Adrenal gland (tissue), 5 donors: ENCODE data around the gene TP53BP2.

ENCODE experiments used
- POLR2A ChIP-seq, 2 donors: fragments of 450-650 bp; IDR thresholded peaks; one replicate each; pipeline ENCODE4 v1.6.1; 2017; ENCODE audit warnings: antibody characterized with exemption in 2 of 2, mild to moderate bottlenecking in 2 of 2, moderate library complexity in 1 of 2
- TF ChIP-seq, protein P1 (sequence below), 6 experiments: fragments of 450-650 bp in 4 of 6; fragments of 200-600 bp in 2 of 6; sonication (generic) in 1 of 6; IDR thresholded peaks; 1 replicate in 5 of 6; 2 replicates in 1 of 6; pipeline versions ENCODE4 v1.5.1 to v1.8.0; 2016 to 2021; ENCODE audit warnings: antibody characterized with exemption in 6 of 6, mild to moderate bottlenecking in 2 of 6, moderate library complexity in 1 of 6
- donor health status: DM: no; HTN: no; CAD: no.

DNA sequence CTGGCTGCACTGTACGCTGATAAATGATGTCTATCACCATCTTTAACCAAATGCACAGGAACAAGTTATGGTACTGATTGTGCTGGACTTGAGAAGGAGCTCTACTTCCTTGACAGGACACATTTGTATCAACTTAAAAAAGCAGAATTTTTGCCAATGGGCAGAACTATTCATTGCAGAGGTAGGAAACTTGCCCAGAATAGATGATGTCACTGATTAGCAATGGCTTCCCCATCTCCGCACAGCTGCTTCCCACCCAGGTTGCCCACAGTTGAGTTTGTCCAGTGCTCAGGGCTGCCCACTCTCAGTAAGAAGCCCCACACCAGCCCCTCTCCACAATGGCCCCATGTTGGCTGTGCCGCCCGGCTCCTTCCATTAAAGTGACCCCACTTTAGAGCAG lies 100.0 kb downstream of the TP53BP2 start:
- no peak for TF ChIP-seq POLR2A (IDR thresholded peaks at IDR 0.05)
- TF ChIP-seq, protein P1, sequence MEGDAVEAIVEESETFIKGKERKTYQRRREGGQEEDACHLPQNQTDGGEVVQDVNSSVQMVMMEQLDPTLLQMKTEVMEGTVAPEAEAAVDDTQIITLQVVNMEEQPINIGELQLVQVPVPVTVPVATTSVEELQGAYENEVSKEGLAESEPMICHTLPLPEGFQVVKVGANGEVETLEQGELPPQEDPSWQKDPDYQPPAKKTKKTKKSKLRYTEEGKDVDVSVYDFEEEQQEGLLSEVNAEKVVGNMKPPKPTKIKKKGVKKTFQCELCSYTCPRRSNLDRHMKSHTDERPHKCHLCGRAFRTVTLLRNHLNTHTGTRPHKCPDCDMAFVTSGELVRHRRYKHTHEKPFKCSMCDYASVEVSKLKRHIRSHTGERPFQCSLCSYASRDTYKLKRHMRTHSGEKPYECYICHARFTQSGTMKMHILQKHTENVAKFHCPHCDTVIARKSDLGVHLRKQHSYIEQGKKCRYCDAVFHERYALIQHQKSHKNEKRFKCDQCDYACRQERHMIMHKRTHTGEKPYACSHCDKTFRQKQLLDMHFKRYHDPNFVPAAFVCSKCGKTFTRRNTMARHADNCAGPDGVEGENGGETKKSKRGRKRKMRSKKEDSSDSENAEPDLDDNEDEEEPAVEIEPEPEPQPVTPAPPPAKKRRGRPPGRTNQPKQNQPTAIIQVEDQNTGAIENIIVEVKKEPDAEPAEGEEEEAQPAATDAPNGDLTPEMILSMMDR (IDR thresholded peaks at IDR 0.05): no peak
